SKM-1 treated with dmso at 0.1 percent for 144 hours (cell line): Measurements from ENCODE around the gene GOLPH3.
A peak's percentile ranks its signal among the peaks of the same experiment; 100 is the strongest.
"Not testable (repeated sequence)": the region's sequence is repeated elsewhere in the genome, so short reads cannot be mapped to it uniquely, and the experiment has no call there.

Experiments used
- DNase-seq: peaks from one replicate; lab custom pipeline; 2025; ENCODE audit not compliant: unreplicated experiment; lab: John Stamatoyannopoulos, UW

GOLPH3 gene

DNA sequence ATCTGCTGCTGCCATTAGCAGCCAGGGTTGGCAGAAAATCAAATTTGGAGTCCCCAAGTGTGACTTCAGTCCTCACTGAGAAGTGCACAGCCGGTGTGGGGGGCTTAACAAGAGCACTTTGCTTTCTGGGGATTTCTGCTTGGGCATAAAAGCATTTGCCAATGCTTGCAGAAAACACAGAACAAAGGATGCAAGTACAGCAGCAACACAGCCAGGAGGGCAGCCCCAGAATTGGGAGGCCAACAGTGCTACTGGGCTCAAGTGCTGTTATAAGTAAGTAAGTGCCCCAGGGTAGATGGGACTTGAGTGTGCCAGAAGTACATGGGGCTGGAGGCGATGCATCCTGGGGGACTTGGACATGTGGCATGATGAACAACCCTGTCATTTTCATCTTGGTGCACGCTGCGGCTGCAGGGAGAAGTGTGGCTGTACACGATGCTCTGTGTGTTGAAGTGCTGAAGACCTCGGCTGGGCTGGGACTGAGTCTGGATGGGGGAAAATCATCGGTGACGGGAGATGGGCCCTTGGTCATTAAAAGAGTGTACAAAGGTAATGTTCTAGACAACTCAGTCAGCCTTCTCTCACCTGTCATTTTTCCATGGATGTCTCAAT is 73.3 kb downstream of the GOLPH3 start:
- DNase-seq: no peak

DNA sequence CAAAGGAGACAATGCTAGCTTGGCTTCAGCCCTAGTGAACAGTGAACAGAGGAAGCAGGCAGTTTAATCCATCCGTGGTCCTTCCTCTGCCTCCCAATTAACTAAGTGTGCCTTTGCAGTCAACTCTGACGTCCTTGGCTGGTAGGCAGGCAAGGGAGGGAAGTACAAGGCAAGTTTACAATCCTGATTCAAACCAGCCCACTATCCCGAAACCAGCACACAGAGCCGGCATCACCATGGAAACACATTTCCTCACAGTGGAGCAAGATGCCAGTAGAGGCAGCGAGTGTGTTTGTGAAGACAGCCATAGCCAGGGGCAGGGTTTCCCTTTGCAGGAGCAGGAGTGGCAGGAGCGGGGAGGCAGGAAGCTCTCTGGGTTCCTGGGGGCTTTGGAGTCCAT is 73.9 kb downstream of the GOLPH3 start:
- DNase-seq: no peak

DNA sequence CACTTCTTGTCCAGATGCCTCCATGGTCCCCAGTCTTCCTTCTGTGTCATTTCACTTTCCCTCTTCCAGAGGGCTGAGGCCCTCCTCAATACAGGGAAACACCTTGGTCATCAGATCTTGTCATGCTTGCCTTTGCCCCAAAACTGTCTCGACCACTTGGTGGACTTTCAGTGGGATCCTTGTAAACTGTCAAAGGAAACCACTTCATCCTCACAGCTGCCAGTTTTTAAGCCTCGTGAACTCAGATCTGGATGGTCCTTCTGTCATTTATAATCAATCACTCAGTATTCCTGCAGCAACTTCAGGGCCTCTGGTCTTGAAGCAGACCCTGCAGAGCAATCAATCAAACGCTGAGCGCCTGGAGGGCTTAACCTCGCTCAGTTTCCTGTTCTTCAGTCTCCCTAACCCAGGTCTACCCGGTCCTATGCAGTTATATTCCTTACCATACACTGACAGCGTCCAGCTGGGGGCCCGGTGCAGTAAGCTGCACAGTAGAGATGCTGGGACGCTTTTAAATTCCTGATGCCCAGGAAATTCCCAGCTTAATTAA is 74.6 kb downstream of the GOLPH3 start:
- no peak for DNase-seq

DNA sequence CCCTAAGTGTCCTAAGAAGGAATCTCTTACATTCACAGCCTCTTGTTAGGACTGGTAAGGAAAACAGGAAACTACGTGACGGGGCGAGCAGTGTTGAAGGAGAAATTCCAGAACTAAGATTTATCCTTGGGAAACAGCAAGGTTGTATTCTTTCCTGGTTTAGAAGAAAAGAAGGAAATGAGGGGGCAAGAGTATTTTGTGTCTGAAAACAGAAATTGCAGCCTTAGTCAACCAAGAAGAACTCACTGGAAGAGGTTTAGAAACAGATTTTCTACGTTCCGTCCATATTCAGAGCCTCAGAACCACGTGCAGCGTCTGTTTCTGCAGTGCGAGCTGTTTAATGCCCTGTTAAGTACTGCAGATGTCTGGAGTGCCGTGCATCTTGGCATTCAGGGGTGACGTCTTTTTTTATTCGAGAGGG is 75.2 kb downstream of the GOLPH3 start:
- no peak for DNase-seq

DNA sequence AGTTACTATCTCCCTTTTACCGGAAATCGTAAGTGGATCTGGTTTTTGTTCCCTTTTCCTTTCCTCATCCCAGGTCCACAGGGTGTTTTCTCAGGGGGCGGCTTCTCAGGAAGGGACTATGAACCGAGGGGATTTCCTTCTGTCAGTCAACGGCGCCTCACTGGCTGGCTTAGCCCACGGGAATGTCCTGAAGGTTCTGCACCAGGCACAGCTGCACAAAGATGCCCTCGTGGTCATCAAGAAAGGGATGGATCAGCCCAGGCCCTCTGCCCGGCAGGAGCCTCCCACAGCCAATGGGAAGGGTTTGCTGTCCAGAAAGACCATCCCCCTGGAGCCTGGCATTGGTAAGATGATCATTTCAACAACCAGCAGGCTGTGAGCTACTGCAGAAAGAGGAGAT is 75.8 kb downstream of the GOLPH3 start:
- DNase-seq: no peak

DNA sequence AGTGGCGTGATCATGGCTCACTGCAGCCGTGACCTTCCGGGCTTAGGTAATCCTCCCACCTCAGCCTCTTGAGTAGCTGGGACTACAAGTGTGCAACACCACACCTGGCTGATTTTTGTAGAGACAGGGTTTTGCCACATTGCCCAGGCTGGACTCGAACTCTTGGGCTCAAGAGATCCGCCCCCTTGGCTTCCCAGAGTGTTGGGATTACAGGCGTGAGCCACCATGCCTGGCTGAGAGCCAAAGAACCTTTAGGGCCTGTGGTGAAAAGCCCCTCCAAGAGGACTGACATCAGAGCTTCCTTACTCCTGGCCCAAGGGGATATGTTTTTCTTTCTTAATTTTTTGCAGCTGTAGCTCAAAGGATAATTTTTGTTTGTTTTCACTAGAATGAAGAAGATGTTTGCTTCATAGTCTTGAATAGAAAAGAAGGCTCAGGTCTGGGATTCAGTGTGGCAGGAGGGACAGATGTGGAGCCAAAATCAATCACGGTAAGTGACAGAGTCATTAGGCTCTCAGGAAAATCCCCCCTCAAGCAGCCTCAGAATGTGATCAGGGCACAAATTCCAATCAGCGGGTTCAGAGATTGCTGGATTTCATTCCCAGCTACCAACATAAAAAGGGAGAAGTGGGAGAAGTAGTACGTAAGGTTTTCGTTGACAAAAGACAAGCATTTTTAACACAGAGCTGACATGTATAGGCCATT is 77.1 kb downstream of the GOLPH3 start:
- DNase-seq: no peak

DNA sequence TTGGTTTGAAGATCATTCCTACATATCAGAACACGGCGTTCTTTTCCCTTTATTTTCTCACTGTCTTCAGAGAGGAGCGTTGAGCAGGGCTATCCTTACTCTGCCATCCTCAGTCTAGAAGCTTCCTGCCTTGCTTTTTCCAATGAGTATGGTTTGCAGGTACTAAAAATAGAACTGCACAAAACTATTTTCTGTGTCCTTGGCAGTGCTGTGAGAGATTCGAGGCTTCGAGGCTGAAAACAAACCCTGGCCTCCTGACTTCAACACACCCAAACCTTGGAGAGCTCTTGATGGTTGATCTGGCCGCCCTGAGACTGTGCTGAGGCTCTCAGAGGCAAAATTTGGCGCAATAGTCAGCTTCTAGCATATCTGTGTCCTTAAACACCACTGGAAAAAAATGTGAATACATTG is 78.9 kb downstream of the GOLPH3 start:
- no peak for DNase-seq

DNA sequence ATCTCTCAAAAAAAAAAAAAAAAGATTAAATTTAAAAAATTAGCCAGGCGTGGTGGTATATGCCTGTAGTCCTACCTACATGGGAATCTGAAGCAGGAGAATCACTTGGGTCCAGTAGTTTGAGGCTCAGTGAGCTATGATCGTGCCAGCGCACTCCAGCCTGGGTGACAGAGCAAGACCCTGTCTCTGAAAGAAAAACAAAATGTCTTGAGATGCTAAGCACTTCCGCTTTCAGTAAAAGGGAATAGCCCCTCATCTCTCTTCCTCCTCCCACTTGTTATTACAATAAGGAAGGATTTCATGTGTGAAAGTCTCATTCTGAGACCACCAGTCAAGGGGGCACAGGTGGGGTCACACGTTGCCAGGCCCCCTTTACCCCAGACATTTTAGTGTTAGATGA is 79.4 kb downstream of the GOLPH3 start:
- no peak for DNase-seq

DNA sequence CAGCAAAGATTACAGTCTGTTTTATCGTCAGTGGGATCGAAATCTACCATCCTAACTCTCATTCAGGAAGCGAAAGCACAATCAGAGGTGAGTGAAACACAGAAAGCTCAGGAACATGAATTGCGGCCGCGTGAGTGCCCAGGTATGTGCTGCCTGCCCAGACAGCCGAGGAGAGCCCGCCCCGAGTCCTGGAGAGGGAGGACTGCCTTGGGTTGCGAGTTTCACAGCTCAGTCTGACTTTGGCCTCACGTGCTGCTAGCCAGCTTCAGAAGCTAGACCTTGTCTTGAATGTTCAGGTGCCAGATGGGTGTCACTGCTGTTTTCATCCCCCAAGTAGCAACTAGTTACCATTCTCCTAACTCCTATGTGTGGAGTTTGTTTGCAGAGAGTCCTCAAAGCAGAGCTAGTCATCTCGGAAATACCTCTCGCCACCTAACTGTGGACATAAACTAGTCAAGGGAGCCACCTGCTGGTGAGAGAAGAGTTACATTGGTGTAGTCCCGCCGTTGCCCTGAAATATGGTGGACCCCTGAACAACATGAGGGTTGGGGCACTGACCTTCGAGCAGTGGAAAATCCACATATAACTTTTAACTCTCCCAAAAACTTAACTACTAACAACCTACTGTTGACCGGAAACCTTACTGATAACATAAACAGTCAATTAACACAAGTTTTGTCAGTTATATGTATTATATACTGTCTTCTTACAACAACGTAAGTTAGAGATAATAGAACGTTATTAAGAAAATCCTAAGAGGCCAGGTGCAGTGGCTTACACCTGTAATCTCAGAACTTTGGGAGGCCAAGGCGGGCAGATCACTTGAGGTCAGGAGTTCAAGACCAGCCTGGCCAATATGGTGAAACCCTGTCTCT is 80.9 kb downstream of the GOLPH3 start:
- peak; percentile 73 for DNase-seq

DNA sequence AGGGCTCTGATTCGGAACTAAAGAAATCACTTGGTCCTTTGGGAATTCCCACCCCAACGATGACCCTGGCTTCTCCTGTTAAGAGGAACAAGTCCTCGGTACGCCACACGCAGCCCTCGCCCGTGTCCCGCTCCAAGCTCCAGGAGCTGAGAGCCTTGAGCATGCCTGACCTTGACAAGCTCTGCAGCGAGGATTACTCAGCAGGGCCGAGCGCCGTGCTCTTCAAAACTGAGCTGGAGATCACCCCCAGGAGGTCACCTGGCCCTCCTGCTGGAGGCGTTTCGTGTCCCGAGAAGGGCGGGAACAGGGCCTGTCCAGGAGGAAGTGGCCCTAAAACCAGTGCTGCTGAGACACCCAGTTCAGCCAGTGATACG is 83.4 kb downstream of the GOLPH3 start:
- DNase-seq: no peak

DNA sequence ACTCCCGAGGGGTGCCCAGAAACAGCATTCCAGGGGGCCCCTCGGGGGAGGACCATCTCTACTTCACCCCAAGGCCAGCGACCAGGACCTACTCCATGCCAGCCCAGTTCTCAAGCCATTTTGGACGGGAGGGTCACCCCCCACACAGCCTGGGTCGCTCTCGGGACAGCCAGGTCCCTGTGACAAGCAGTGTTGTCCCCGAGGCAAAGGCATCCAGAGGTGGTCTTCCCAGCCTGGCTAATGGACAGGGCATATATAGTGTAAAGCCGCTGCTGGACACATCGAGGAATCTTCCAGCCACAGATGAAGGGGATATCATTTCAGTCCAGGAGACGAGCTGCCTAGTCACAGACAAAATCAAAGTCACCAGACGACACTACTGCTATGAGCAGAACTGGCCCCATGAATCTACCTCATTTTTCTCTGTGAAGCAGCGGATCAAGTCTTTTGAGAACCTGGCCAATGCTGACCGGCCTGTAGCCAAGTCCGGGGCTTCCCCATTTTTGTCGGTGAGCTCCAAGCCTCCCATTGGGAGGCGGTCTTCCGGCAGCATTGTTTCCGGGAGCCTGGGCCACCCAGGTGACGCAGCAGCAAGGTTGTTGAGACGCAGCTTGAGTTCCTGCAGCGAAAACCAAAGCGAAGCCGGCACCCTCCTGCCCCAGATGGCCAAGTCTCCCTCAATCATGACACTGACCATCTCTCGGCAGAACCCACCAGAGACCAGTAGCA is 83.9 kb downstream of the GOLPH3 start:
- no peak for DNase-seq

DNA sequence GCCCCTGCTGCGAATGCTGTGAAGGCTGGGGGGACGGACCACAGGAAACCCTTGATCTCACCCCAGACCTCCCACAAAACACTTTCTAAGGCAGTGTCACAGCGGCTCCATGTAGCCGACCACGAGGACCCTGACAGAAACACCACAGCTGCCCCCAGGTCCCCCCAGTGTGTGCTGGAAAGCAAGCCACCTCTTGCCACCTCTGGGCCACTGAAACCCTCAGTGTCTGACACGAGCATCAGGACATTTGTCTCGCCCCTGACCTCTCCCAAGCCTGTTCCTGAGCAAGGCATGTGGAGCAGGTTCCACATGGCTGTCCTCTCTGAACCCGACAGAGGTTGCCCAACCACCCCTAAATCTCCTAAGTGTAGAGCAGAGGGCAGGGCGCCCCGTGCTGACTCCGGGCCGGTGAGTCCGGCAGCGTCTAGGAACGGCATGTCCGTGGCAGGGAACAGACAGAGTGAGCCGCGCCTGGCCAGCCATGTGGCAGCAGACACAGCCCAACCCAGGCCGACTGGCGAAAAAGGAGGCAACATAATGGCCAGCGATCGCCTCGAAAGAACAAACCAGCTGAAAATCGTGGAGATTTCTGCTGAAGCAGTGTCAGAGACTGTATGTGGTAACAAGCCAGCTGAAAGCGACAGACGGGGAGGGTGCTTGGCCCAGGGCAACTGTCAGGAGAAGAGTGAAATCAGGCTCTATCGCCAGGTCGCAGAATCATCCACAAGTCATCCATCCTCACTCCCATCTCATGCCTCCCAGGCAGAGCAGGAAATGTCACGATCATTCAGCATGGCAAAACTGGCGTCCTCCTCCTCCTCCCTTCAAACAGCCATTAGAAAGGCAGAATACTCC is 84.7 kb downstream of the GOLPH3 start:
- DNase-seq: no peak

DNA sequence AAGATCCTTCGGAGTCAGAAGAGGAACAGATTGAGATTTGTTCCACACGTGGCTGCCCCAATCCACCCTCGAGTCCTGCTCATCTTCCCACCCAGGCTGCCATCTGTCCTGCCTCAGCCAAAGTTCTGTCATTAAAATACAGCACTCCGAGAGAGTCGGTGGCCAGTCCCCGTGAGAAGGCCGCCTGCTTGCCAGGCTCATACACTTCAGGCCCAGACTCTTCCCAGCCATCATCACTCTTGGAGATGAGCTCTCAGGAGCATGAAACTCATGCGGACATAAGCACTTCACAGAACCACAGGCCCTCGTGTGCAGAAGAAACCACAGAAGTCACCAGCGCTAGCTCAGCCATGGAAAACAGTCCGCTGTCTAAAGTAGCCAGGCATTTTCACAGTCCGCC is 85.9 kb downstream of the GOLPH3 start:
- DNase-seq: no peak

DNA sequence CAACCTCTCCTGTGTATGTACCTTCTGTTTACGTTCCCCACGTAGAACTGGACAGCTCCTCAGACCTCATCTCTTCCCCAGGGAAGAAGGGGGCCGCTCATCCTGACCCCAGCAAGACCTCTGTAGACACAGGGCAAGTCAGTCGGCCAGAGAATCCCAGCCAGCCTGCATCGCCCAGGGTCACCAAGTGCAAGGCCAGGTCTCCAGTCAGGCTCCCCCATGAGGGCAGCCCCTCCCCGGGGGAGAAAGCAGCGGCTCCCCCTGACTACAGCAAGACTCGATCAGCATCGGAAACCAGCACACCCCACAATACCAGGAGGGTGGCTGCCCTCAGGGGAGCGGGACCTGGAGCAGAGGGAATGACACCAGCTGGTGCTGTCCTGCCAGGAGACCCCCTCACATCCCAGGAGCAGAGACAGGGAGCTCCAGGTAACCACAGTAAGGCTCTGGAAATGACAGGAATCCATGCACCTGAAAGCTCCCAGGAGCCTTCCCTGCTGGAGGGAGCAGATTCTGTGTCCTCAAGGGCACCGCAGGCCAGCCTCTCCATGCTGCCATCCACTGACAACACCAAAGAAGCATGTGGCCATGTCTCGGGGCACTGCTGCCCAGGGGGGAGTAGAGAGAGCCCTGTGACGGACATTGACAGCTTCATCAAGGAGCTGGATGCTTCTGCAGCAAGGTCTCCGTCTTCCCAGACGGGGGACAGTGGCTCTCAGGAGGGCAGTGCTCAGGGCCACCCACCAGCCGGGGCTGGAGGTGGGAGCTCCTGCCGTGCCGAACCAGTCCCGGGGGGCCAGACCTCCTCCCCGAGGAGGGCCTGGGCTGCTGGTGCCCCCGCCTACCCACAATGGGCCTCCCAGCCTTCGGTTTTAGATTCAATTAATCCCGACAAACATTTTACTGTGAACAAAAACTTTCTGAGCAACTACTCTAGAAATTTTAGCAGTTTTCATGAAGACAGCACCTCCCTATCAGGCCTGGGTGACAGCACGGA is 86.7 kb downstream of the GOLPH3 start:
- DNase-seq: no peak

DNA sequence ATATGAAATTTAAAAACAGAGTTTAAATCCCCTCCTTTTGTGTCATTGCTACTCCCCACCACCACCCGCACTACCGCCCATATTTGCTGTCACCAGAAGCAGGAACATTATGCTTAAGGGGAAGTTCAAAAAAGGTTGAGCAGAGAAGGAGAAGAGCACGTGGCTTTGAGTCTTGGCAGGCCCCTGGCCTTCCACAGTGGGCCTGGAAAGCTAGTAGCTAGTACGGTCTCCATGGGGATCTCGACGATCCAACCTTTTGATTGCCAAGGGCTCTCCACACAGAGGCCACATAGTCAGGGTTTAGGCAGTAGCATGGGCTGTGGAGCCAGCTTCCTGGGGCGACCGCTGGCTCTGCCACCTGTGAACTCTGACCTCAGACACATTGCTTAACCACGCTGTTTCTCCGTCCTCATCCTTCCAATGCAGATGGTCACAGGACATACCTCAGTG is 90.1 kb downstream of the GOLPH3 start:
- DNase-seq: peak; percentile 9

DNA sequence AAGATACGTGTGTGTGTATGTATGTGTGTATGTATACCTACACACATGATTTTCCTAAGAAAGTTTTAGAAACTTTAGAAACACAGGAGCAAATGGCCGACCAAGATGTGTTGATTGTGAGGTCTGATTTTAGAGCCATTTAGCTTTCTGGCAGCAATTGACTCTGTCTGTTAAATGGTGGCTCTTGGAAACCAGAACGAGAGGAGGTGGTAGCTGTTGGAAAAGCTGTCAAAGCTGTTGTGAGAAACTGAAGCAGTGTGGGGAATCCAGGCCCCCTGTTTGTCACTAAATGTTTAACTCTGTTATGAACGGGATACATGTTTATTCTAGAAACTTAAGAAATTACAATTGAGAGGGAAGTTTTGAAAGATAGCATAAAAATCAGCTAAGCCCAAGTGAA is 91.4 kb downstream of the GOLPH3 start:
- DNase-seq: no peak

DNA sequence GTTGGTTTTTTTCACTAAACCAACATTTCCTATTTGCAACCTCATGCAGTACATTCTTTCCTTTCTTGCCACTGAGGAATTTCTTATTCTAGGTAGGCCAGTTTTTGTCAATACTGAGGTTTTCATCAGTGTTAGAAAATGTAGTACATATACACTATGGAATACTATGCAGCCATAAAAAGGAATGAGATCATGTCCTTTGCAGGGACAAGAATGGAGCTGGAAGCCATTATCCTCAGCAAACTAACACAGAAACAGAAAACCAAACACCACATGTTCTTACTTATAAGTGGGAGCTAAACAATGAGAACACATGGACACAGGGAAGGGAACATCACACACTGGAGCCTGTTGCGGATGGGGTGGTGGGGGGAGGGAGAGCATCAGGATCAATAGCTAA is 93.6 kb downstream of the GOLPH3 start:
- not testable (repeated sequence) for DNase-seq

DNA sequence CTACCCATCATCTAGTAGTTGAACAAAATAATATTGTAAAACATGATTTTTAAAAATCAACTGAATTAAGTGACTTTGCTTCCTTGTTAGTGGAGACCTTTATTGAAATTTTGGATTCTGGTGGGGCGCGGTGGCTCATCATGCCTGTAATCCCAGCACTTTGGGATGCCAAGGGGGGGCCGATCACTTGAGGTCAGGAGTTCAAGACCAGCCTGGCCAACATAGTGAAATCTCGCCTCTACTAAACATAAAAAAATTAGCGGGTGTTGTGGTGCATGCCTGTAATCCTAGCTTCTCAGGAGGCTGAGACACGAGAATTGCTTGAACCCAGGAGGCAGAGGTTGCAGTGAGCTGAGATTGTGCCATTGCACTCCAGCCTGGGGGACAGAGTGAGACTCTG is 95.3 kb downstream of the GOLPH3 start:
- DNase-seq: not testable (repeated sequence)
